GM19438 (cell line): ENCODE data around the gene ANAPC16.
"Not testable (repeated sequence)": the region's sequence is repeated elsewhere in the genome, so short reads cannot be mapped to it uniquely, and the experiment has no call there.

ENCODE experiments used
- ATAC-seq: cut with Tn5 transposase; IDR thresholded peaks from one replicate; pipeline ENCODE4 v1.9.1; 2021; ENCODE audit warnings: low read depth; ENCODE audit not compliant: unreplicated experiment

Gene ANAPC16

DNA sequence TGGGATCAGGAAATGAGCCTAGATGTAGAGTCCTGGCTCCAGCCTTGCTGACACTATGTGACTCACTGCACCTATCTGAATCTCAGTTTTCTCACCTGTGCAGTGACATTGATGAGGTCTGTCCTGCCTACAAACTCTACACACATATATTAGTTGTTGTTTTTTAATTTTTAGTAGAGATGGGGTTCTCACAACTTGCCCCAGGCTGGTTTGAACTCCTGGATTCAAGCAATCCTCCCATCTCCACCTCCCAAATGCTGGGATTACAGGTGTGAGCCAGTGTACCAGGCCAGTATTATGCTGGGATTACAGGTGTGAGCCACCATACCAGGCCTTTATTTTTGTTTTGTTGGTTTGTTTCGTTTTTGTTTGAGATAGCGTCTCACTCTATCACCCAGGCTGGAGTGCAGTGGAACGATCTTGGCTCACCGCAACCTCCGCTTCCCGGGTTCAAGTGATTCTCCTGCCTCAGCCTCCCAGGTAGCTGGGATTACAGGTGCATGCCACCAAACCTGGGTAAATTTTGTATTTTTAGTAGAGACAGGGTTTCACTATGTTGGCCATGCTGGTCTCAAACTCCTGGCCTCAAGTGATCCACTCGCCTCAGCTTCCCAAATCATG is 46.1 kb downstream of the ANAPC16 start:
- ATAC-seq: no peak

DNA sequence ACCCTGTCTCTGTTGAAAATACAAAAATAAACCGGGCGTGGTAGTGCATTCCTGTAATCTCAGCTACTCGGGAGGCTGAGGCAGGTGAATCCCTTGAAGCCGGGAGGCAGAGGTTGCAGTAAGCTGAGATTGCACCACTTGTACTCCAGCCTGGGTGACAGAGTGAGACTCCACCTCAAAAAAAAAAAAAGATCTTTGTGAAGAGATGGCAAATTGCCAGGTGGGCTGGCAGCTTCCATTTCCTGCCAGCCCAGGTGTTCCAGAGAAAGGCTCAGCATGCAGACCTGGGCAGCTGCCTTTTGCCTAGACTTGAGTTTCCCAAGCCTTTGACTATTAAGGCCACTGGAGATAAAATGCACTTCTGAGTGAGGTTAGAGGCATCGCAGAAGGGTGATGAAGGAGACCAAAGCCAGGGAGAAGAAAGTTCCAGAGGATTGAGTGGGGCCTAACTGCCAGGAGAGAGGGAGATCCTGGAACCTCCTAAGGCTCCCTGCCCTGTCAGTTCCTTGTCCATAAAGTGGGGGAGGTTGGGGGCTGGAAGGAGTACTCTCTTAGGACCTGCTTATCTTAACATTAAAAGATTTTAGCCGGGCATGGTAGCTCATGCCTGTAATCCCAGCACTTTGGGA is 47.9 kb downstream of the ANAPC16 start:
- no peak for ATAC-seq

DNA sequence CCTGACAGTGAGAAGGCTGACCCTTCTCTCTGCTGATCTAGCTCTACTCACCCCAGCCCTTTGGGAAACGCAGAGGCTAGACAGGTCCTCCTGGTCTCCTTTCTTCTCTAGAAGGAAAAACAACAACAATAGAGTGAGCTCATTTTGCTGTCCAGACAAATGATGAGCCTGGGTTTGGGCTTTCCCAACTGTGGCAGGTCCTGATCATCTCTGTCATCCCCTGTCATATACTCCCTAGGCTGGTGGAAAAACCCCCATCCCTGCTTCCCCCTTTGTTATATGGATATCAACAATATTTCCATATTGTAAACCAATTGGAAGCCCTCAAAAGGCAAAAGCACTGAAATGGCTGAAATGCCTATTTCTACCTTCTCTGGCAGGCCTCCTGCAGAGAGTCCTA is 48.7 kb downstream of the ANAPC16 start:
- ATAC-seq: no peak

DNA sequence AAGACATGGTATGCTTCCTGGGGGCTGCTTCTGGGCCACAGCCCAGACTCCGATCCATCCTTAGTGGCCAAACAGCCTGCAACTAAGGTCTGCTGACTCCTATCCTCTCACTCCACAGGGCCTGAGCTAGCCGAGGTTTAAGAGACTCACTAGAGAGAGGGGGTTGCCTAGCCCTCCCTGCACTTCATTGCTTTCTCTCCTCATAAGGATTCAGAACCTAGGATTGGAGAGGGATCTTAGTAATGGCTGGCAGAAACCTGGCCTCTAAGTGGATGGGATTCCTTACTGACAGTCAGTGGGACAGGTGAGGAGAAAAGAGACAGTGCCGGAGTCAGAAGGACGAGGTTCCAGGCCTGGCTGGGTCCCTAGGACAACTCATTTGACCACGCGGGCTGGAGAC is 49.7 kb downstream of the ANAPC16 start:
- ATAC-seq: no peak

DNA sequence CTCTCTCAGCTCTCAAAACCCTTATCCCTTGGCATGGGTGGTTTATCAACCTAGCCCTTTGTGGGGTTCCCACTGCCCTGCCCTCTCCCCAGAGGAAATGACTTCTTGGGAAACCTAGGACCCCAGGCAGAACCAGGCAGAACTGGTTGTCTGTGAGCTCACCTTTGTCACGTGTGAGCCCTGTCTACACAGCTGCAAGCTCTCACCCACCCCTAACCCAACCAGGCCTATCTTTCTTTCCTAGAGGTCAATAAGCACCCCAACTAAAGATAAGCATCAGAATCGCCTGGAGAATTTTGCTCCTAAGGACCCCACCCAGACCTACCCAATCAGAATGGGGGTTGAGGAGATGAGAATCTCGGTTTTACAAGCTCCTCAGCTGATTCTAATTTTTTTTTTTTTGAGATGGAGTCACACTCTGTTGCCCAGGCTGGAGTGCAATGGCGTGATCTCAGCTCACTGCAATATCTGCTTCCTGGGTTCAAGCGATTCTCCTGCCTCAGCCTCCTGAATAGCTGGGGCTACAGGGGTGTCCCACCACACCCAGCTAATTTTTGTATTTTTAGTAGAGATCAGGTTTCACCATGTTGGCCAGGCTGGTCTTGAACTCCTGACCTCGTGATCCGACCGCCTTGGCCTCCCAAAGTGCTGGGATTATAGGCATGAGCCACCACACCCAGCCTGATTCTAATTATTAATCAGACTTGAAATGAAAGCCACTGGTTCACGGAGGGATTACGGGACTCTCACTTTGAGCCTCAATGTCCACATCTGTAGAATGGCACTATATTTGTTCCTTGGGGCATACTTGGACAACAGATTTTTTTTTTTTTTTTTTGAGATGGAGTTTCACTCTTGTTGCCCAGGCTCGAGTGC is 50.4 kb downstream of the ANAPC16 start:
- ATAC-seq: no peak

DNA sequence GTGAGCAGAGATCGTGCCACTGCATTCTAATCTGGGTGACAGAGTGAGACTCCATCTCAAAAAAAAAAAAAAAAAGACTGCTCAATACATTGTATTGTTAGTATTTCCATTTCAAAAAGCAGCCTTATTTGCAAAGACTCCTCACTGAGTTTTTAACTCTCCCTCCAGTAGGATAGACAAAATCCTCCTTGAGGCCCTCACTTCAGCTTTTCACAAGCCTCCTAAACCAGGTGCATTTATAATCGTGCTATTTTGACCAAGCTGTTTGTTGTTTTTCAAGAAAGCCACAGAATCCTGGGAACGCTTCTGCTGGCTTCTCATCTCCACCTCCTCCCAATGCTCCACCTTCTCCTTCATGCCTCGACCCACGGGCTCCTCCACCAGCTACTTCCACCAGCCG is 51.6 kb downstream of the ANAPC16 start:
- no peak for ATAC-seq

DNA sequence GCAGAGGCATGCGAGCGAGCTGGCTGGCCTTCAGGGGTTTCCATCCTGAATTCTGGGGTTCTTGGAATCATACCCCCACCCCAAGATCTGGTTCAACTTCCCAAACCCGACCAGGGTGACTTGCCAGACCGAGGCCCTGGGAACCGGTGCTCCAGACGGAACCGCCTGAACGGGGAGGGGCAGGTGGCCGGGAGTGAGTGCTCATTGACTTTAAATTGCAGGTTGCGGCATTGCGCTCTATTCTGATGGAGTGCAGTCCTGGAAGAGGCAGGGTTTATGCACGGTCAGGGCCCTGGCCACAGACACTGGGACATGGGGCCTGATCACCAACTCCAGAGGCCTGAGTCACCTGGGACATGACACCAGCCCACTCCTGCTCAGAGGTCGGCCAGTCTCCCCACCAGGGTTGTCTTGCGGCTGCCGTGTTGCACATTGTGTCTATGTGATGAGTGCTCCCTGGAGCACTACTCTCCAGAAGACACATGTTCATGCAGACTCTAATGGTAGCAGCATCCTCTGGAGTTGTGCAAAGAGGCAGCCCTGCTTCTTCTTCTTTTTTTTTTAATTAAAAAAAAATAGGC is 52.1 kb downstream of the ANAPC16 start:
- no peak for ATAC-seq

DNA sequence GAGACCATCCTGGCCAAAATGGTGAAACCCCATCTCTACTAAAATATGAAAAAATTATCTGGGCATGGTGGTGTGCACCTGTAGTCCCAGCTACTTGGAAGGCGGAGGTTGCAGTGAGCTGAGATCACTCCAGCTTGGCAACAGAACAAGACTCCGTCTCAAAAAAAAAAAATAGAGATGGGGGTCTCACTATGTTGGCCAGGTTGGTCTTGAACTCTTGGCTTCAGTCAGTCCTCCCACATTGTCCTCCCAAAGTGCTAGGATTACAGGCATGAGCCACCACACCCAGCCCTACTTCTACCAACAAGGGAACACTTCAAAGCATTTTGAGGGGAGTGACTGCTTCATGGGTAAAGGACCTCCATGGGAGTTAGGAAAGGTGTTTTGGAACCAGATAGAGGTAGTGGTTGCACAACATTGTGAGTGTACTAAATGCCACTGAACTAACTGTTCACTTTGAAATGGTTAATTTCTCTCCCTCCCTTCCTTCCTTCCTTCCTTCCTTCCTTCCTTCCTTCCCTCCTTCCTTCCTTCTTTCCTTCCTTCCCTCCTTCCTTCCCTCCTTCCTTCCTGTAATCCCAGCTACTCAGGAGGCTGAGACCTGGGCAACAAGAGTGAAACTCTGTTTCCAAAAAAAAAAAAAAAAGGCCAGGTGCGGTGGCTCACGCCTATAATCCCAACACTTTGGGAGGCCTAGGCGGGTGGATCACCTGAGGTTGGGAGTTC is 52.8 kb downstream of the ANAPC16 start:
- ATAC-seq: not testable (repeated sequence)

DNA sequence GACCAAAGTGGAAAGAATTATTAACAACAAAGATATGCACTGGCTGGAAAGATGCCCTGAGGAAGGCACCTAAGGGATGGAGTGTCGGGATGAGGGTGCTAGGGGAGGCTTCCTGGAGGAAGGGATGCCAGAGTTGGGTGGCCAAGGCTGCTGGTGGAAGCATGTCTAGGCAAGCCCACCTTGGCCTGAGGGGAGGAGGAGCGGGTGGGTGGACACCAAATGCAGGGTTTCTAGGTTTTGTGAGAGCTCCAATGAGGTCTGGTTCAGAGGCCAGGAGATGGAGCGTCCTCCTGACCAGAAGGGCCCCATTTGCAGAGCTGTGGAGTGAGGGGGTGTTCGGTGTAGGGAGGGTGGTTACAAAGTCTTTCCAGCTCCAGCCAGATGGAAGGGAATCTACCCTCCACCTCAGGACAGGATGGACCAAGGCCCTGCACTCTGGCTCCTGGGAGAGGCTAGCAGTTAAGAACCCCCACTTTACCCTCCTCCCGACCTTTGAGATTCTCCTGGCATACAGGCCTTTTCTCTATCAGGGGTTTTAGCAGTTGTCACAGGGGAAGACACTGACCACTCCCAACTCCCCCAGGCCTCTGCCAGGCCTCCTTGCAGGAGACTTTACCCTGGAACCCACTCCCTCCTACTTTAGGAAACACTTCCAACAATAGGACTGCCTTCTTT is 54.9 kb downstream of the ANAPC16 start:
- no peak for ATAC-seq

DNA sequence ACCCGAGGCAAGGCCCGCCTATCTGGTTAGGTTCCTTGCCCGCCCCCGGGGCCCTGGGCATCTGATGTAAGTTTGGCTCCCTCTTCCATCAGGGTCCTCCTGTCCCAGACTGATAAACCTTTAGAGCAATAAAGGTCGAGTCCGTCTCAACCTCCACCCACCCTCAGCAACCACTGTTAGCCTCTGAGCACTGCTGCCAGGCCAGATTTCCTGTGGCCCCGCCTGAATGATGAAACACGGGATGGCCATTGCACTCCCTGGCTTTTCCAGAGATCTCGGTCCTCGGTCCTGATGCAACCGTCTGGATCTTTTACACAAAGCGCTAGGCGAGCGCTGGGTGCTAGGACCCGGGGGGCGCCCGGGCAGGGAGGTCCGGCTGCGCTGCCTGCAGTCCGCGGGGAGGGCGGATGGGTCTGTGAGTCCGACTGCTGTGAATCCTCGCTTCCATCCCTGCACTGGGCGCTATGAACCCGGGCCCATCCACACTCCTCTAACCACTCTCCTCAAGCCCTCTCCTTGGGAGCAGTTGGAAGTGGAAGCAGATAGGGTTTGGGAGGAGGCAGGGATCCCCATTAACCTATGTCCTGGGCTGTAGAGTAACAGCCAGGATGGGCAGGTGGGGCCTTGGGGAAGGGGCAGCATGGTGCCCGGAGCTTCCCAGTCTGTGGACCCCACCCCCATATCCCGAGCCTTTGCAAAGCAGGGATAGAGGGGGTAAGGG is 57.0 kb downstream of the ANAPC16 start:
- no peak for ATAC-seq

DNA sequence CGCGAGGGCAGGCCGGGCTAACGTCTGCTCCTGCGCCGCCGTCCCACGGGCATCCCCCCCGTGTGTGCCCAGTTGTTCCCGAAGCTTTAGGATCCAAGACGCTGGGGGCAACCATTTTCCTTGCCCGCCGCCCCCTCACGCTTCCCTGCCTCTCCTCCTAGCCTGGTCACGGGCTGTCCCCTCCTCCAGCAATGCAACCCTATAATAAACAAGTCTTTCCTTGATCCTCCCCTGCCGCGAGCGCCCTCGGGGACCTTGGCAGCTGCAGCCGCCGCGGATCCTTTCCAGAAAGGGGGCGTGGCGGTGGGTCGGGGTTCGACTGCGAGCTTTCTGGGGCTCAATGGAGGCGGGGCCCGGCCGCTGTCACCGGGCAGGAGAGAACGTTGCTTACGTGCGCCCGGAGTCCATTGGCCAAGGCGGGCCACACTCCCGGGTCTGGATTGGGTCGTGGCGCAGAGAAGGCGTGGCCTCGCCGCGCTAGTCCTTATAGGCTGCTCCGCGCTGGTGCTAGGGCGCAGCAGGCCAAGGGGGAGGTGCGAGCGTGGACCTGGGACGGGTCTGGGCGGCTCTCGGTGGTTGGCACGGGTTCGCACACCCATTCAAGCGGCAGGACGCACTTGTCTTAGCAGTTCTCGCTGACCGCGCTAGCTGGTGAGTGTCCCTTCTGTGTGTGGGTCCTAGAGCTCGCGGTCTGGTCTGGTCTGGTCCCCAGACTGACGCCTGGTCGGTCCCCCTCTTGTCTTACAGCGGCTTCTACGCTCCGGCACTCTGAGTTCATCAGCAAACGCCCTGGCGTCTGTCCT is 57.8 kb downstream of the ANAPC16 start, which contains the start of gene DDIT4:
TSS of gene DDIT4 (plus strand) at position 515 of the 803 bp plus-strand sequence. CDS start 293 bp downstream, outside the sequence.
- peak; percentile 78 for ATAC-seq

DNA sequence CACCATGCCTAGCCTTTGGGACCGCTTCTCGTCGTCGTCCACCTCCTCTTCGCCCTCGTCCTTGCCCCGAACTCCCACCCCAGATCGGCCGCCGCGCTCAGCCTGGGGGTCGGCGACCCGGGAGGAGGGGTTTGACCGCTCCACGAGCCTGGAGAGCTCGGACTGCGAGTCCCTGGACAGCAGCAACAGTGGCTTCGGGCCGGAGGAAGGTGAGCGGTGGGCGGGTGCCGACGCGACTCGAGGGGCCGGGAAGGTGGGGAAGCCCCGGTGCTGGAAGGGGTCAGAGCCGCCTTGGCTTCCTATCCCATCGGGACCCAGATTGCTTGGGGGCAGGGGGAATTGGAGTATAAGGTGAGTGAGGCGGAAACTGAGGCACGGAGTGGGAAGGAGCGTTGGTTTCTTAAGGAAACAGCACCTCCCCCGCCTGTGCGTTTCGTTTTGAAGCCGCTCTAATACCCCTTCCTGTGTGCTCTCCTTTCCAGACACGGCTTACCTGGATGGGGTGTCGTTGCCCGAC is 58.5 kb downstream of the ANAPC16 start:
- ATAC-seq: no peak

DNA sequence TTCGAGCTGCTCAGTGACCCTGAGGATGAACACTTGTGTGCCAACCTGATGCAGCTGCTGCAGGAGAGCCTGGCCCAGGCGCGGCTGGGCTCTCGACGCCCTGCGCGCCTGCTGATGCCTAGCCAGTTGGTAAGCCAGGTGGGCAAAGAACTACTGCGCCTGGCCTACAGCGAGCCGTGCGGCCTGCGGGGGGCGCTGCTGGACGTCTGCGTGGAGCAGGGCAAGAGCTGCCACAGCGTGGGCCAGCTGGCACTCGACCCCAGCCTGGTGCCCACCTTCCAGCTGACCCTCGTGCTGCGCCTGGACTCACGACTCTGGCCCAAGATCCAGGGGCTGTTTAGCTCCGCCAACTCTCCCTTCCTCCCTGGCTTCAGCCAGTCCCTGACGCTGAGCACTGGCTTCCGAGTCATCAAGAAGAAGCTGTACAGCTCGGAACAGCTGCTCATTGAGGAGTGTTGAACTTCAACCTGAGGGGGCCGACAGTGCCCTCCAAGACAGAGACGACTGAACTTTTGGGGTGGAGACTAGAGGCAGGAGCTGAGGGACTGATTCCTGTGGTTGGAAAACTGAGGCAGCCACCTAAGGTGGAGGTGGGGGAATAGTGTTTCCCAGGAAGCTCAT is 59.0 kb downstream of the ANAPC16 start:
- no peak for ATAC-seq

DNA sequence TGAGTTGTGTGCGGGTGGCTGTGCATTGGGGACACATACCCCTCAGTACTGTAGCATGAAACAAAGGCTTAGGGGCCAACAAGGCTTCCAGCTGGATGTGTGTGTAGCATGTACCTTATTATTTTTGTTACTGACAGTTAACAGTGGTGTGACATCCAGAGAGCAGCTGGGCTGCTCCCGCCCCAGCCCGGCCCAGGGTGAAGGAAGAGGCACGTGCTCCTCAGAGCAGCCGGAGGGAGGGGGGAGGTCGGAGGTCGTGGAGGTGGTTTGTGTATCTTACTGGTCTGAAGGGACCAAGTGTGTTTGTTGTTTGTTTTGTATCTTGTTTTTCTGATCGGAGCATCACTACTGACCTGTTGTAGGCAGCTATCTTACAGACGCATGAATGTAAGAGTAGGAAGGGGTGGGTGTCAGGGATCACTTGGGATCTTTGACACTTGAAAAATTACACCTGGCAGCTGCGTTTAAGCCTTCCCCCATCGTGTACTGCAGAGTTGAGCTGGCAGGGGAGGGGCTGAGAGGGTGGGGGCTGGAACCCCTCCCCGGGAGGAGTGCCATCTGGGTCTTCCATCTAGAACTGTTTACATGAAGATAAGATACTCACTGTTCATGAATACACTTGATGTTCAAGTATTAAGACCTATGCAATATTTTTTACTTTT is 59.7 kb downstream of the ANAPC16 start:
- ATAC-seq: no peak

DNA sequence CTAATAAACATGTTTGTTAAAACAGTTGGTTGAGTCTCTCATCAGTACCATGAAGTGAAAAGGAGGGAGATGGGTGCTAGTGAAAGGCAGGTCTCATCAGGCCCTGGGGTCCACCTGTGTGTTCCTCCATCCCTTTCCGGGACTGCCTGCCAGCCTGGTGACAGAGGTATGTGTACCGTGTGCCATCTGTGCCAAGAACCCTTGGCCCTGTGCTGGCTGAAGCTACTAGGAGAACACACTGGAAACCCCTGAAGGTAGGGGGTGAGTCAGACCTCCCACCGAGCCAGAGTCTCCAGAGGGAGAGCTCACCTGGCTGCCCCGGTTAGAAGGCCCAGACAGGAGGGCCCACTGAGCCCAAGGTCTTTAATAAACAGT is 60.2 kb downstream of the ANAPC16 start:
- no peak for ATAC-seq

DNA sequence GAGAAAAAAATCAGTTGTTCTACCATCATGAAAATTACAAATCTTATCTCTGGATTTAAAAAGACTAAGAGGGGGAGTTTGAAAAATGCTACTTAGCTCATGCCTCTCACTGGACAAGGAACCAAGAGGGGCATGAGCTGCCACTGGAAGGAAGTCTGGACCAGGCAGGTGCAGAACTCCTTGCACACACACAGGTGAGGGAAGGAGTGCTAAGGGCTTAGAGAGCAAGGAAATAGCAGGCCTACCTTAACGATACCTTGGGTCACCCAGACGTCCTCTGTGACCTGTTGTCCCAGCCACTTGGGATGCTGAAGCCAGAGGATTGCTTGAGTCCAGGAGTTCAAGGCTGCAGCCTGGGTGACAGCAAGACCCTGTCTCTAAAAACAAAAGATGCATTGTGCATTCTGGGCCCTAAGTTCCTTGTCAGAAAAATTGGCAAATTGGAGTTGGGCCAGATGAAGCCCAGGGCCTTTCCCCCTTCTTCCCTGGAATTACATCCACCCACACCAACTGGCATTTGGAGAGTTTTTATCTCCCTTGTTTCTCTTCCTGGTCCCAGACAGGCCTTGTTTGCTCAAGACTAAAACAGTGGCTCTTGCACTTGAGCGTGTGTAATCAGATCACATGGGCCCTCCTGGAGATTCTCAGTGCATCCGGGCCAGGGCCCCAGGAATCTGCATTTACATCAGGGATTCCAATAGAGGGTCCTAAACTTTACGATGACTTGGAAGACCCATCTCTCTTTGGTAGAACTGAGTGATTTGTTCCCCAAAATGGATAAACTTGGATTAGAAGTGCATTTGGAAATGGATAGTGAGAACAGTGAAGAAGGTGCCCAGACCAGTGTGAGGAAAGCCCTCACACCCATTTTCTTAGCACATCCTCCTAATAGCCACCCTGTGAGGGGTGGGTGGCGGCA is 60.9 kb downstream of the ANAPC16 start:
- ATAC-seq: no peak
